Measurements from ENCODE around the gene GRIK1. TPM values are rescaled to one million over a fixed set of nuclear protein-coding genes. Genes with fewer than 3 reads are reported as not detected.

The GRIK1 gene
- total RNA-seq, 1 donor from 2014 or later, result not detected

DNA sequence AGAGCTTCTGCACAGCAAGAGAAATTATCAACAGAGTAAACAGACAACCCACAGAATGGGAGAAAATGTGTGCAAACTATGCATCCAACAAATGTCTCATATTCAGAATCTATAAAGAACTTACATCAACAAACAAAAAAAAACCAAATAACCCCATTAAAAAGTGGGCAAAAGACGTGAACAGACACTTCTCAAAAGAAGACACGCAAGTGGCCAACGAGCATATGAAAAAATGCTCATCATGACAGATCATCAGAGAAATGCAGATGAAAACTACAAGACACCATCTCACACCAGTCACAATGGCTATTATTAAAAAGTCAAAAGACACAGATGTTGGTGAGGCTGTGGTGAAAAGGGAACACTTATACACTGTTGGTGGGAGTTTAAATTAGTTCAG is 257.0 kb downstream of the GRIK1 start:
- H3K4me3 Mint-ChIP-seq (ENCODE audit: unreplicated experiment), result no peak overlapping the region
- no peaks in the 10 kb centered on the region for H3K36me3 Mint-ChIP-seq (ENCODE audit: unreplicated experiment)
- DNase-seq (ENCODE audit: extremely low spot score, unreplicated experiment), result no peak
- TF ChIP-seq, protein P1, sequence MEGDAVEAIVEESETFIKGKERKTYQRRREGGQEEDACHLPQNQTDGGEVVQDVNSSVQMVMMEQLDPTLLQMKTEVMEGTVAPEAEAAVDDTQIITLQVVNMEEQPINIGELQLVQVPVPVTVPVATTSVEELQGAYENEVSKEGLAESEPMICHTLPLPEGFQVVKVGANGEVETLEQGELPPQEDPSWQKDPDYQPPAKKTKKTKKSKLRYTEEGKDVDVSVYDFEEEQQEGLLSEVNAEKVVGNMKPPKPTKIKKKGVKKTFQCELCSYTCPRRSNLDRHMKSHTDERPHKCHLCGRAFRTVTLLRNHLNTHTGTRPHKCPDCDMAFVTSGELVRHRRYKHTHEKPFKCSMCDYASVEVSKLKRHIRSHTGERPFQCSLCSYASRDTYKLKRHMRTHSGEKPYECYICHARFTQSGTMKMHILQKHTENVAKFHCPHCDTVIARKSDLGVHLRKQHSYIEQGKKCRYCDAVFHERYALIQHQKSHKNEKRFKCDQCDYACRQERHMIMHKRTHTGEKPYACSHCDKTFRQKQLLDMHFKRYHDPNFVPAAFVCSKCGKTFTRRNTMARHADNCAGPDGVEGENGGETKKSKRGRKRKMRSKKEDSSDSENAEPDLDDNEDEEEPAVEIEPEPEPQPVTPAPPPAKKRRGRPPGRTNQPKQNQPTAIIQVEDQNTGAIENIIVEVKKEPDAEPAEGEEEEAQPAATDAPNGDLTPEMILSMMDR (IDR thresholded peaks at IDR 0.05), result no peak
- peaks cover 7% of the 10 kb centered on the region for H3K9me3 Mint-ChIP-seq (ENCODE audit: unreplicated experiment)
- H3K27ac Mint-ChIP-seq (ENCODE audit: unreplicated experiment), result no peak overlapping the region
- no peaks in the 10 kb centered on the region for H3K27me3 Mint-ChIP-seq (ENCODE audit: unreplicated experiment)
- H3K4me1 Mint-ChIP-seq (ENCODE audit: unreplicated experiment), result peaks cover 11% of the 10 kb centered on the region

DNA sequence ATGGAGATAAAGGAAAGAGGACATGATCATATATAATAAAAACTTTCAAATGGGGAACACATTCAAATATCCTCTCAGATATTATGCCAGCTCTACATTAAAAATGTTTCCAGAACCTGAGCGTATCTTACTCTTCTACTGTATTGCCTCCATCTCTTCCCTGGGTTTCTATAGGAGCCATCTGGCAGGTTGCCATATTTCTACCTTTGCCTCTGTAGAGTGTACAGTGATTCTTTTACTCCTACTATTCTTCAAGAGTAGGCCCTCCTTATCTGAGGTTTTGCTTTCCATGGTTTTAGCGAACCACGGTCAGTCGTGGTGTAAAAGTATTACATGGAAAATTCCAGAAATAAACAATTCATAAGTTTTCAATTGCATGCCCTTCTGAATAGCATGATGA is 259.5 kb downstream of the GRIK1 start:
- H3K27me3 Mint-ChIP-seq (ENCODE audit: unreplicated experiment), result no peaks in the 10 kb centered on the region

DNA sequence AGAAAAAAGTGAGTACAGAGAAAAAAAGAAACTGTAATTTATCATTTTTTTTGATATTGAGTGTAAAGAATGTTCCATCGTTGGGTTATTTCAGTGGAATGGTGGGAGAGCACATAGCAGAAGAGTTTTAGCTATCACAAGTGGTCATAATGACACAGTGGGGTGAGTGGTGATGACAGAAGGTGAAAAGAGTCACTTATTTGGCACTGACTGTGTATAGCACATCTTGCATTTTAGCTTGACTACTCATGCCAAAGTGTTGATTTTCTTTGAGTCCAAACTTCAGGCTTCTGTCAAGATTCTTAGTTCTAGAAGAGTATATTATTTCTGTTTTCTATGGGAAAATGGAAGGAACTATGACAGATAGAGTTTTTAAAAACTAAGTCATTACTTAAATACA is 261.2 kb downstream of the GRIK1 start:
- DNase-seq (ENCODE audit: extremely low spot score, unreplicated experiment), result no peak
- Mint-ChIP-seq H3K4me1 (ENCODE audit: unreplicated experiment) (peaks cover 11% of the 10 kb centered on the region), H3K9me3 (ENCODE audit: unreplicated experiment) (peaks cover 7% of the 10 kb centered on the region)

More for the DNA sequence above, 259.5 kb downstream of the GRIK1 start:
- no peak for DNase-seq (ENCODE audit: extremely low spot score, unreplicated experiment)
- Mint-ChIP-seq H3K4me1 (ENCODE audit: unreplicated experiment) (peaks cover 11% of the 10 kb centered on the region), H3K9me3 (ENCODE audit: unreplicated experiment) (peaks cover 7% of the 10 kb centered on the region), H3K27ac (ENCODE audit: unreplicated experiment) (no peak overlapping the region), H3K36me3 (ENCODE audit: unreplicated experiment) (no peaks in the 10 kb centered on the region), H3K4me3 (ENCODE audit: unreplicated experiment) (no peak overlapping the region)
- TF ChIP-seq, protein P1 (IDR thresholded peaks at IDR 0.05), result no peak

DNA sequence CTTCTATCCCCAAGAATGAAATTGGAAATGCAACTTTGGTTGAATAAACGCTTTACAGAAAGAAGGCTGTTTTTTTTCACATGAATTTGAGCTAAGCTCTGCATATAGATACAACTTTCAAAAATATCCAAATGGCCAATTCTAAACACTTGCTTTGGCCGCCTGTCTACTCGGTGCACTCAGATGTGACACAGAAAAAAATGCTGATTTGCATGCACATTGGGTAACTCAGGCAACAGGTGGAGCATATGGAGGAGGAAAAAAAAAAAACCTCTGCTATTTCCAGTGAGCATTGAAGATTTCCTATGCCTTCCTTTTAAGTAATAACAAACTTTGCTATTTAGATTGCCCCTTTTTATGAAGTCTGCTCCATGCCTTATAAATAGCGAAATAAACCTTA is 262.5 kb downstream of the GRIK1 start:
- TF ChIP-seq, protein P1 (IDR thresholded peaks at IDR 0.05), result no peak
- Mint-ChIP-seq H3K27ac (ENCODE audit: unreplicated experiment) (no peak overlapping the region), H3K4me1 (ENCODE audit: unreplicated experiment) (peaks cover 11% of the 10 kb centered on the region), H3K36me3 (ENCODE audit: unreplicated experiment) (no peaks in the 10 kb centered on the region), H3K4me3 (ENCODE audit: unreplicated experiment) (no peak overlapping the region), H3K9me3 (ENCODE audit: unreplicated experiment) (no peaks in the 10 kb centered on the region), H3K27me3 (ENCODE audit: unreplicated experiment) (no peaks in the 10 kb centered on the region)
- no peak for DNase-seq (ENCODE audit: extremely low spot score, unreplicated experiment)

More for the DNA sequence above, 261.2 kb downstream of the GRIK1 start:
- H3K36me3 Mint-ChIP-seq (ENCODE audit: unreplicated experiment), result no peaks in the 10 kb centered on the region
- H3K4me3 Mint-ChIP-seq (ENCODE audit: unreplicated experiment), result no peak overlapping the region
- TF ChIP-seq, protein P1 (IDR thresholded peaks at IDR 0.05), result no peak
- no peak overlapping the region for H3K27ac Mint-ChIP-seq (ENCODE audit: unreplicated experiment)
- H3K27me3 Mint-ChIP-seq (ENCODE audit: unreplicated experiment), result no peaks in the 10 kb centered on the region

DNA sequence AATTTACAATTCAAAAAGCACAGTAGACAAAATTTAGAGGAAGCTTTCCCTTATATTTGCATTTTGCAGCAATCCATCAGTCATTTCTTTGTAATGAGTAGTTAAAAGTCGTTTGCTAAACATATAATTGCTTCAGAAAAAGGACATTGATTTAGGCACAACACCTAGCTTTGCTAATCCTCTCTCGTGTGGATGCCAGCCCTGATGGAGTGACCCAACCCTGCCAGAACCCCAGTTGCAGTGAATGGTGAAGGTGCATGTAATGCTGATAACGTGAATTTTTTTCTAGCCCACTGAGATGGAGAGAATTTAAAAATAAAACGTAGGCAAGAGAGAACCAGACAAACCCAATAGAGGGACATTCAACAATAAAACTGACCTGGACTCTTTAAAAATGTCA is 263.4 kb downstream of the GRIK1 start:
- DNase-seq (ENCODE audit: extremely low spot score, unreplicated experiment), result no peak
- H3K4me3 Mint-ChIP-seq (ENCODE audit: unreplicated experiment), result no peak overlapping the region
- TF ChIP-seq, protein P1 (IDR thresholded peaks at IDR 0.05), result no peak
- peaks cover 11% of the 10 kb centered on the region for H3K4me1 Mint-ChIP-seq (ENCODE audit: unreplicated experiment)
- H3K27ac Mint-ChIP-seq (ENCODE audit: unreplicated experiment), result no peak overlapping the region
- no peaks in the 10 kb centered on the region for H3K27me3 Mint-ChIP-seq (ENCODE audit: unreplicated experiment)
- H3K36me3 Mint-ChIP-seq (ENCODE audit: unreplicated experiment), result no peaks in the 10 kb centered on the region
- no peaks in the 10 kb centered on the region for H3K9me3 Mint-ChIP-seq (ENCODE audit: unreplicated experiment)
